IPS-20b (cell line): Measurements from ENCODE around the gene TDG.
"Not testable (repeated sequence)": the region's sequence is repeated elsewhere in the genome, so short reads cannot be mapped to it uniquely, and the experiment has no call there.

Experiments used
- H3K27ac ChIP-seq: one replicate; pipeline ENCODE4 v1.5.1; 2013; ENCODE audit warnings: low read length
- H3K27me3 ChIP-seq: 2 replicates; pipeline ENCODE4 v1.6.1; 2013; ENCODE audit warnings: mild to moderate bottlenecking, low read length, inconsistent platforms; ENCODE audit not compliant: insufficient read depth
- H3K36me3 ChIP-seq: 2 replicates; pipeline ENCODE4 v1.6.1; 2013; ENCODE audit warnings: low read depth, mild to moderate bottlenecking, inconsistent platforms, low read length, moderate library complexity; ENCODE audit not compliant: insufficient read depth
- H3K4me1 ChIP-seq: 2 replicates; pipeline ENCODE4 v1.6.1; 2013; ENCODE audit warnings: mild to moderate bottlenecking, control low read depth, inconsistent platforms, low read length, moderate library complexity; ENCODE audit not compliant: insufficient read depth
- H3K4me3 ChIP-seq: 2 replicates; pipeline ENCODE4 v1.5.1; 2013; ENCODE audit warnings: mild to moderate bottlenecking, low read length, inconsistent platforms
- H3K9ac ChIP-seq: 2 replicates; pipeline ENCODE4 v1.6.1; 2013; ENCODE audit warnings: low read depth, mild to moderate bottlenecking, inconsistent platforms, low read length, moderate library complexity
- H3K9me3 ChIP-seq: 2 replicates; pipeline ENCODE4 v1.6.1; 2013; ENCODE audit warnings: mild to moderate bottlenecking, low read depth, low read length, inconsistent platforms; ENCODE audit not compliant: insufficient read depth

The TDG gene

DNA sequence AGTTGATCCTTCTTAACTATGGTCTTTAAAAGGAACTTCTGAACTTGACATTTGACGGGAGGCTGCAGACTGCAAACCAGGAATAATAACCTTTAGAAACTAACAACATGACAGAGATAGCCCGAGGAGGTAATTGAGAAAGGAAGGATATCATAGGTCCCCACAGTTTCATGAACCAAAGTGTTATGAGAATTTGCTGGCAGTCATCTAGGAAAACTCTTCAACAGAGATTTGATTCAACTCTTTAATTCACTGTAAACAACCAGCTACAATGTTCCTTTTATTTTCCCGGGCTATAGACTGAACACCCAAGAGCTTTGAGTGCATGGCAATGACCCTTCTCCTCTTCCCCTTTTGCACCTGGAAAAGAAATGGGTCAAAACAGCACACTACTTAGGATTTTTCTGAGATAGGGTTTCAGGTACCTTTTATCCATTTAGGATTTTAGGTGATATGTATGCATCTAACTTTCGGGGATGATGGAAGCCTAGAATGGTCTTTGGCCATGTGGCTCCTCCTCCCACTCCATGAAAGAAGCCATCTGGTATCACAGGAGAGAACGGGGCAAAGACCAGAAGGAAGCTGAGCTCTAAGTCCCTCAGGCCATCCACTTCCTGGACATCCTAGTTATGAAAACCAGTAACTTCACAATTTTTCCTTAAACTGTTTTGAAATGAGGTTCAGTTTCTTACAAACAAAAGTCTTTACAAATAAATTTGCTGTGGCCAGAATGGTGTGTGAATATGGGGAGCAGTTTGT, 61.3 kb downstream of the TDG start:
- H3K4me1 ChIP-seq, result no peaks in the 10 kb centered on the region
- H3K27me3 ChIP-seq, result no peaks in the 10 kb centered on the region
- H3K9me3 ChIP-seq, result peaks cover 8% of the 10 kb centered on the region; the same call in 1 of the 2 replicates
- H3K4me3 ChIP-seq, result no peak overlapping the region
- no peaks in the 10 kb centered on the region for H3K36me3 ChIP-seq
- H3K27ac ChIP-seq, result no peak overlapping the region
- H3K9ac ChIP-seq, result no peak overlapping the region

DNA sequence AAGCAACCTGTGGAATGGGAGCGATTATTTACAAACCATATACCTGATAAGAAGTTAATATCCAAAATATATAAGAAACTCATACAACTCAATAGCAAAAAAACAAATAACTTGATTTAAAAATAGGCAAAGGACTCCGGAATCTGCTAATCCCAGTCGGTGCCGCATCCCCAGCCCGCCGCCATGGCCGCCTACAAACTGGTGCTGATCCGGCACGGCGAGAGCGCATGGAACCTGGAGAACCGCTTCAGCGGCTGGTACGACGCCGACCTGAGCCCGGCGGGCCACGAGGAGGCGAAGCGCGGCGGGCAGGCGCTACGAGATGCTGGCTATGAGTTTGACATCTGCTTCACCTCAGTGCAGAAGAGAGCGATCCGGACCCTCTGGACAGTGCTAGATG, 64.9 kb downstream of the TDG start:
- H3K9ac ChIP-seq, H3K36me3 ChIP-seq, H3K9me3 ChIP-seq, H3K27ac ChIP-seq, H3K4me3 ChIP-seq, H3K27me3 ChIP-seq, H3K4me1 ChIP-seq: not testable (repeated sequence)

DNA sequence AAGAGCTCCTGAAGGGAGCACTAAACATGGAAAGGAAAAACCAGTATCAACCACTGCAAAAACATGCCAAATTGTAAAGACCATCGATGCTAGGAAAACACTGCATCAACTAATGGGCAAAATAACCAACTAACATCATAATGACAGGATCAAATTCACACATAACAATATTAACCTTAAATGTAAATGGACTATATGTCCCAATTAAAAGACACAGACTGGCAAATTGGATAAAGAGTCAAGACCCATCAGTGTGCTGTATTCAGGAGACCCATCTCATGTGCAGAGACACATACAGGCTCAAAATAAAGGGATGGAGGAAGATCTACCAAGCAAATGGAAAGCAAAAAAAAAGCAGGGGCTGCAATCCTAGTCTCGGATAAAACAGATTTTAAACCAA, 70.5 kb downstream of the TDG start:
- H3K27ac ChIP-seq, H3K4me1 ChIP-seq, H3K4me3 ChIP-seq, H3K9ac ChIP-seq, H3K9me3 ChIP-seq, H3K27me3 ChIP-seq, H3K36me3 ChIP-seq: not testable (repeated sequence)
